ENCODE data around the gene KCP. TPM values are rescaled to one million over a fixed set of nuclear protein-coding genes. Genes with fewer than 3 reads are reported as not detected.
A peak's percentile ranks its signal among the peaks of the same experiment; 100 is the strongest.

Gene KCP
- total RNA-seq, 2 experiments from 2014 or later = 0.11 TPM; not detected in 1

- CTCF ChIA-PET = interaction anchor here (1.4 kb wide), 1 partner anchor 19 kb away, joined by 4 read pairs; no protein-coding TSS in a partner anchor
These were observed 69.3 kb downstream of the KCP start for GRCh38 chr7:128841171-128841690.

DNA sequence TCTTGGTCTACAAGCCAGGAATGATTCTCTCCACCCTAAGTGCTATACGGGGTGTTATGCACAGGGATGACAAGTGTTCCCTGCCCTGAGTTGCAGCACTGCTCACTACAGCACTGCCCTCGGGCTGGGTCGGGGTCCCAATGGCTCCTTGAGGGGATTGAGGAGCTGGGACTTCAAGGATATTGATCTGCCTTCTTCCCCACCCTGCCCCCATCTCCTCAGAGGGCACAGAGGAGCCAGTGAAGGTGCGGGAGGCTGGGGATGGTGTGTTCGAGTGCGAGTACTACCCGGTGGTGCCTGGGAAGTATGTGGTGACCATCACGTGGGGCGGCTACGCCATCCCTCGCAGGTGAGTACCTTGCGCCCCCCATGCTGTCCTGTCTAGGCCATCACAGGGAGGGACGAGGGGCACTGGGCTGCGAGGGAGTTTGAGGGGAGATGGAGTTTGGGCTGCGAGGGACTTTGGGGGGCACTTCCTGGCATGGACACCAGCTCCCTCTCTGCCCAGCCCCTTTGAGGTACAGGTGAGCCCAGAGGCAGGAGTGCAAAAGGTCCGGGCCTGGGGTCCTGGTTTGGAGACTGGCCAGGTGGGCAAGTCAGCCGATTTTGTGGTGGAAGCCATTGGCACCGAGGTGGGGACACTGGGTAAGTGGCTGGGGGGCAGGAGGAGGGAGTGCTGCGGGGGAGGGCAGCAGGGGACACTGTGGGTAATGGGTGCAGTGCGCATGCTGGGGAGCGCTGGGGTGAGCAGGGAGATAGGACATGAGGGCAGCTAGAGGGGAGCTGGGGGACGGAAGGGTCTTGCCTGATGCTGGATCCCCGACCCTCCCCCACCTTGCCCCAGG, 70.0 kb downstream of the KCP start:
- DNase-seq = no peak
- intact Hi-C loops (cut with DNase I, micrococcal nuclease) = no loop called here
- no peak overlapping the region for H3K4me3 Mint-ChIP-seq
- TF ChIP-seq, protein P1, sequence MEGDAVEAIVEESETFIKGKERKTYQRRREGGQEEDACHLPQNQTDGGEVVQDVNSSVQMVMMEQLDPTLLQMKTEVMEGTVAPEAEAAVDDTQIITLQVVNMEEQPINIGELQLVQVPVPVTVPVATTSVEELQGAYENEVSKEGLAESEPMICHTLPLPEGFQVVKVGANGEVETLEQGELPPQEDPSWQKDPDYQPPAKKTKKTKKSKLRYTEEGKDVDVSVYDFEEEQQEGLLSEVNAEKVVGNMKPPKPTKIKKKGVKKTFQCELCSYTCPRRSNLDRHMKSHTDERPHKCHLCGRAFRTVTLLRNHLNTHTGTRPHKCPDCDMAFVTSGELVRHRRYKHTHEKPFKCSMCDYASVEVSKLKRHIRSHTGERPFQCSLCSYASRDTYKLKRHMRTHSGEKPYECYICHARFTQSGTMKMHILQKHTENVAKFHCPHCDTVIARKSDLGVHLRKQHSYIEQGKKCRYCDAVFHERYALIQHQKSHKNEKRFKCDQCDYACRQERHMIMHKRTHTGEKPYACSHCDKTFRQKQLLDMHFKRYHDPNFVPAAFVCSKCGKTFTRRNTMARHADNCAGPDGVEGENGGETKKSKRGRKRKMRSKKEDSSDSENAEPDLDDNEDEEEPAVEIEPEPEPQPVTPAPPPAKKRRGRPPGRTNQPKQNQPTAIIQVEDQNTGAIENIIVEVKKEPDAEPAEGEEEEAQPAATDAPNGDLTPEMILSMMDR (IDR thresholded peaks at IDR 0.05) = no peak
- no peaks in the 10 kb centered on the region for H3K9me3 Mint-ChIP-seq
- no peak overlapping the region for H3K27ac ChIP-seq (ENCODE audit: low read depth in 1 of 2, low read length in 2 of 2)
- H3K27ac Mint-ChIP-seq = no peak overlapping the region
- no peaks in the 10 kb centered on the region for H3K36me3 ChIP-seq (ENCODE audit: insufficient read depth, low read length)
- H3K27me3 ChIP-seq (ENCODE audit: control insufficient read depth in 1 of 2, insufficient read depth in 2 of 2, low read length in 2 of 2) = no peaks in the 10 kb centered on the region
- ChIA-PET CTCF (no interaction called here), POLR2A (no interaction called here)
- no peak overlapping the region for H3K4me3 ChIP-seq (ENCODE audit: low read length)
- H3K27me3 Mint-ChIP-seq = no peaks in the 10 kb centered on the region
- H3K9me3 ChIP-seq (ENCODE audit: control insufficient read depth in 1 of 2, insufficient read depth in 1 of 2, low read length in 2 of 2) = no peaks in the 10 kb centered on the region
- H3K4me1 ChIP-seq (ENCODE audit: insufficient read depth, low read length) = peaks cover 9% of the 10 kb centered on the region
- no peaks in the 10 kb centered on the region for H3K36me3 Mint-ChIP-seq (ENCODE audit: low read depth)
- no peak for ATAC-seq (ENCODE audit: poor library complexity)
- H3K4me1 Mint-ChIP-seq (ENCODE audit: low read depth) = no peaks in the 10 kb centered on the region

More at GRCh38 chr7:128841171-128841690, 69.3 kb downstream of the KCP start:
- H3K4me1 Mint-ChIP-seq (ENCODE audit: low read depth) = no peaks in the 10 kb centered on the region
- Histone ChIP-seq H3K9me3 (ENCODE audit: control insufficient read depth in 1 of 2, insufficient read depth in 1 of 2, low read length in 2 of 2) (no peaks in the 10 kb centered on the region), H3K4me3 (ENCODE audit: low read length) (no peak overlapping the region), H3K27ac (ENCODE audit: low read depth in 1 of 2, low read length in 2 of 2) (no peak overlapping the region), H3K4me1 (ENCODE audit: insufficient read depth, low read length) (peaks cover 9% of the 10 kb centered on the region), H3K27me3 (ENCODE audit: control insufficient read depth in 1 of 2, insufficient read depth in 2 of 2, low read length in 2 of 2) (no peaks in the 10 kb centered on the region), H3K36me3 (ENCODE audit: insufficient read depth, low read length) (no peaks in the 10 kb centered on the region)
- POLR2A ChIA-PET = no interaction called here
- no peaks in the 10 kb centered on the region for H3K9me3 Mint-ChIP-seq
- ATAC-seq (ENCODE audit: poor library complexity) (peak; percentile 59), DNase-seq (peak in 3 of 14 experiments; percentile 17 to 45 (median 44))
- H3K27ac Mint-ChIP-seq = no peak overlapping the region
- intact Hi-C loops (cut with DNase I, micrococcal nuclease) = no loop called here
- TF ChIP-seq, protein P1 (IDR thresholded peaks at IDR 0.05) = no peak
- H3K4me3 Mint-ChIP-seq = no peak overlapping the region
- no peaks in the 10 kb centered on the region for H3K36me3 Mint-ChIP-seq (ENCODE audit: low read depth)
- H3K27me3 Mint-ChIP-seq = no peaks in the 10 kb centered on the region

GRCh38 chr7:128839751-128840177, 70.7 kb downstream of the KCP start:
- no peaks in the 10 kb centered on the region for H3K9me3 Mint-ChIP-seq
- no peak for ATAC-seq (ENCODE audit: poor library complexity)
- no peak overlapping the region for H3K4me3 Mint-ChIP-seq
- POLR2A ChIA-PET = no interaction called here
- no peaks in the 10 kb centered on the region for H3K27me3 ChIP-seq (ENCODE audit: control insufficient read depth in 1 of 2, insufficient read depth in 2 of 2, low read length in 2 of 2)
- H3K27ac ChIP-seq (ENCODE audit: low read depth in 1 of 2, low read length in 2 of 2) = no peak overlapping the region
- CTCF ChIA-PET = no interaction called here
- peaks cover 9% of the 10 kb centered on the region for H3K4me1 ChIP-seq (ENCODE audit: insufficient read depth, low read length)
- no peaks in the 10 kb centered on the region for H3K27me3 Mint-ChIP-seq
- intact Hi-C loops (cut with DNase I, micrococcal nuclease) = no loop called here
- H3K27ac Mint-ChIP-seq = no peak overlapping the region
- H3K36me3 ChIP-seq (ENCODE audit: insufficient read depth, low read length) = no peaks in the 10 kb centered on the region
- no peaks in the 10 kb centered on the region for H3K9me3 ChIP-seq (ENCODE audit: control insufficient read depth in 1 of 2, insufficient read depth in 1 of 2, low read length in 2 of 2)
- no peak for DNase-seq
- no peaks in the 10 kb centered on the region for H3K36me3 Mint-ChIP-seq (ENCODE audit: low read depth)
- H3K4me1 Mint-ChIP-seq (ENCODE audit: low read depth) = no peaks in the 10 kb centered on the region
- TF ChIP-seq, protein P1 (IDR thresholded peaks at IDR 0.05) = no peak
- no peak overlapping the region for H3K4me3 ChIP-seq (ENCODE audit: low read length)

Measured in CD4-positive, alpha-beta T cell (primary cell).